Peyer's patch (tissue), 4 donors: ENCODE results near the gene SKA1. TPM values are rescaled to one million over a fixed set of nuclear protein-coding genes. Genes with fewer than 3 reads are reported as not detected.
A peak's percentile ranks its signal among the peaks of the same experiment; 100 is the strongest.

Experiments used
- DNase-seq, 3 donors: peaks; one replicate each; pipeline ENCODE4 v3.0.0-alpha.2; 2017 to 2019
- H3K27ac ChIP-seq, 4 donors: fragments of 200-600 bp; sonication (generic); one replicate each; pipeline ENCODE4 v1.5.1; 2016 to 2019
- H3K27me3 ChIP-seq, 2 donors: fragments of 200-600 bp; sonication (generic); one replicate each; pipeline ENCODE4 v1.5.1; 2019
- H3K36me3 ChIP-seq, 3 donors: fragments of 200-600 bp; sonication (generic); one replicate each; pipeline ENCODE4 v1.5.1; 2016 to 2019
- H3K4me1 ChIP-seq, 4 donors: fragments of 200-600 bp; sonication (generic); one replicate each; pipeline ENCODE4 v1.5.1; 2016 to 2019
- H3K4me3 ChIP-seq, 4 donors: fragments of 200-600 bp; sonication (generic); 1 replicate in 3 of 4; 2 replicates in 1 of 4; pipeline ENCODE4 v1.5.1; 2016 to 2019; ENCODE audit warnings: mild to moderate bottlenecking in 1 of 4
- H3K9me3 ChIP-seq, 4 donors: fragments of 200-600 bp; sonication (generic); one replicate each; pipeline ENCODE4 v1.5.1; 2016 to 2019; ENCODE audit warnings: mild to moderate bottlenecking in 1 of 4
- CTCF ChIP-seq, 6 experiments: fragments of 450-650 bp in 4 of 6; fragments of 200-600 bp in 2 of 6; sonication (generic) in 1 of 6; IDR thresholded peaks; one replicate each; pipeline ENCODE4 v1.5.1; 2017 to 2019; ENCODE audit warnings: antibody characterized with exemption in 6 of 6, mild to moderate bottlenecking in 3 of 6, moderate library complexity in 1 of 6
- POLR2A ChIP-seq, 2 donors: fragments of 450-650 bp; IDR thresholded peaks; one replicate each; pipeline ENCODE4 v1.5.1; 2017; ENCODE audit warnings: antibody characterized with exemption in 2 of 2, mild to moderate bottlenecking in 2 of 2, moderate library complexity in 2 of 2
- total RNA-seq, 4 donors: library from RNA; depleted of rRNA; stranded (reverse); fragments of >200 nt; gene quantifications; one replicate each; pipeline ENCODE4 v1.1.0, GENCODE V29; 2016

Gene SKA1
- 1 to 10 TPM in 2 of 4 donors, under 1 TPM in 2; 0.54 to 5.8 (median 2.2) TPM for total RNA-seq

- Histone ChIP-seq H3K27me3 (no peaks in the 10 kb centered on the region), H3K36me3 (no peaks in the 10 kb centered on the region), H3K9me3 (no peaks in the 10 kb centered on the region), H3K4me3 (peak within 1 kb of the TSS; percentile 43 to 70 (median 58)), H3K27ac (peak within 1 kb of the TSS; percentile 54 to 95 (median 84)), H3K4me1 (peaks cover 0 to 6% (median 4%) of the 10 kb centered on the region in 4 donors)
- no peak for TF ChIP-seq CTCF (IDR thresholded peaks at IDR 0.05)
- peak; percentile 52 to 88 for TF ChIP-seq POLR2A (IDR thresholded peaks at IDR 0.05)
- DNase-seq, result peak; percentile 84 to 98 (median 95)
Observed at GRCh38 chr18:50374753-50375391, at the start of gene SKA1. Gene SKA1, plus strand, starts transcription at chr18:50375046. Its CDS starts 785 bp downstream, at chr18:50375831.

GRCh38 chr18:50327983-50328382 lies 46.9 kb upstream of the SKA1 start:
- Histone ChIP-seq H3K4me1 (no peaks in the 10 kb centered on the region), H3K9me3 (no peaks in the 10 kb centered on the region), H3K27me3 (no peaks in the 10 kb centered on the region), H3K4me3 (no peak overlapping the region), H3K36me3 (no peaks in the 10 kb centered on the region), H3K27ac (no peak overlapping the region)
- TF ChIP-seq POLR2A (IDR thresholded peaks at IDR 0.05) (no peak), CTCF (IDR thresholded peaks at IDR 0.05) (no peak)
- no peak for DNase-seq

- no peak for DNase-seq
- Histone ChIP-seq H3K27ac (no peak overlapping the region), H3K27me3 (no peaks in the 10 kb centered on the region), H3K36me3 (no peaks in the 10 kb centered on the region), H3K4me1 (peaks cover 0 to 6% (median 0%) of the 10 kb centered on the region in 4 donors), H3K9me3 (no peaks in the 10 kb centered on the region), H3K4me3 (no peak overlapping the region)
- no peak for TF ChIP-seq POLR2A (IDR thresholded peaks at IDR 0.05)
- TF ChIP-seq CTCF (IDR thresholded peaks at IDR 0.05), result no peak
Observed at GRCh38 chr18:50330176-50330575, 44.7 kb upstream of the SKA1 start.

- Histone ChIP-seq H3K9me3 (no peaks in the 10 kb centered on the region), H3K4me1 (peaks cover 0 to 6% (median 0%) of the 10 kb centered on the region in 4 donors)
- TF ChIP-seq CTCF (IDR thresholded peaks at IDR 0.05) (no peak), POLR2A (IDR thresholded peaks at IDR 0.05) (no peak)
Observed at GRCh38 chr18:50331691-50332090, 43.2 kb upstream of the SKA1 start.

GRCh38 chr18:50334546-50335152 lies 40.2 kb upstream of the SKA1 start:
- peak in 1 of 3 donors; percentile 43 for DNase-seq
- H3K9me3 ChIP-seq, result no peaks in the 10 kb centered on the region
- H3K27ac ChIP-seq, result no peak overlapping the region
- no peak overlapping the region for H3K4me3 ChIP-seq
- no peaks in the 10 kb centered on the region for H3K36me3 ChIP-seq
- no peaks in the 10 kb centered on the region for H3K27me3 ChIP-seq
- H3K4me1 ChIP-seq, result peaks cover 0 to 6% (median 0%) of the 10 kb centered on the region in 4 donors
- TF ChIP-seq POLR2A (IDR thresholded peaks at IDR 0.05) (no peak), CTCF (IDR thresholded peaks at IDR 0.05) (no peak)

More at GRCh38 chr18:50331691-50332090, 43.2 kb upstream of the SKA1 start:
- DNase-seq, result no peak
- Histone ChIP-seq H3K4me3 (no peak overlapping the region), H3K36me3 (no peaks in the 10 kb centered on the region), H3K27ac (no peak overlapping the region), H3K27me3 (no peaks in the 10 kb centered on the region)
